Measurements from ENCODE around the gene PFKFB3.
"Not testable (repeated sequence)": the region's sequence is repeated elsewhere in the genome, so short reads cannot be mapped to it uniquely, and the experiment has no call there.

DNA sequence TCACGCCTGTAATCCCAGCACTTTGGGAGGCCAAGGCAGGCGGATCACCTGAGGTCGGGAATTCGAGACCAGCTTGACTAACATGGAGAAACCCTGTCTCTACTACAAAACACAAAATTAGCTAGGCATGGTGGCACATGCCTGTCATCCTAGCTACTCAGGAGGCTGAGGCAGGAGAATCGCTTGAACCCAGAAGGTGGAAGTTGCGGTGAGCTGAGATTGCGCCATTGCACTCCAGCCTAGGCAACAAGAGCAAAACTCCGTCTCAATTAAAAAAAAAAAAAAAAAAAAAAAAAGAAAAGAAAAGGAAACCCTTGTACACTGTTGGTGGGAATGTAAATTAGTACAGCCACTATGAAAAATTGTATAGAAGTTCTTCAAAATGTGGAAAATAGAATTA is 46.2 kb downstream of the PFKFB3 start:
- TF ChIP-seq ZNF565 (CRISPR knock-in tag; conservative IDR thresholded peaks at IDR 0.05; ENCODE audit: low read depth); OSR1 (CRISPR knock-in tag; IDR thresholded peaks at IDR 0.05): not testable (repeated sequence)

Measured in SK-N-SH treated with all-trans-retinoic acid at 6 μM for 48 hours (cell line).